Aorta (tissue), 5 donors: ENCODE measurements around the gene PLAC9. TPM values are rescaled to one million over a fixed set of nuclear protein-coding genes. Genes with fewer than 3 reads are reported as not detected.

Source experiments
- ATAC-seq: fragments of 200-7000 bp; cut with Tn5 transposase; one replicate; pipeline ENCODE4 v1.9.1; 2022; ENCODE audit warnings: moderate library complexity; ENCODE audit not compliant: low FRiP score
- DNase-seq, 2 donors: peaks; one replicate each; pipeline ENCODE4 v3.0.0-alpha.2; 2020
- H3K27ac ChIP-seq, 2 donors: one replicate each; pipeline ENCODE4 v1.5.1; 2013; ENCODE audit warnings: low read length in 2 of 2, mild to moderate bottlenecking in 2 of 2, moderate library complexity in 2 of 2, control low read depth in 1 of 2, inconsistent platforms in 1 of 2, low read depth in 1 of 2
- H3K27me3 ChIP-seq, 2 donors: one replicate each; pipeline ENCODE4 v1.6.1; 2013; ENCODE audit warnings: control low read depth in 1 of 2, low read length in 1 of 2, mild to moderate bottlenecking in 1 of 2, moderate library complexity in 1 of 2; ENCODE audit not compliant: insufficient read depth in 2 of 2, control insufficient read depth in 1 of 2
- H3K36me3 ChIP-seq, 2 donors: one replicate each; pipeline ENCODE4 v1.6.1; 2013; ENCODE audit warnings: control low read depth in 1 of 2, low read length in 1 of 2, mild to moderate bottlenecking in 1 of 2; ENCODE audit not compliant: insufficient read depth in 2 of 2, control insufficient read depth in 1 of 2
- H3K4me1 ChIP-seq, 2 donors: one replicate each; pipeline ENCODE4 v1.6.1; 2013; ENCODE audit warnings: low read length in 2 of 2, control low read depth in 1 of 2, mild to moderate bottlenecking in 1 of 2, moderate library complexity in 1 of 2; ENCODE audit not compliant: insufficient read depth in 2 of 2, control insufficient read depth in 1 of 2
- H3K4me3 ChIP-seq, 2 donors: one replicate each; pipeline ENCODE4 v1.5.1; 2013; ENCODE audit warnings: low read length in 2 of 2, control low read depth in 1 of 2, mild to moderate bottlenecking in 1 of 2
- H3K9me3 ChIP-seq: one replicate; pipeline ENCODE4 v1.6.1; 2013; ENCODE audit warnings: mild to moderate bottlenecking, low read length; ENCODE audit not compliant: control insufficient read depth
- WGBS, 2 donors: extraction: QIAGEN DNeasy Blood & Tissue Kit; methylation state at CpG; one replicate each; pipeline ENCODE4 v1.1.7; 2013; 5-methylcytosine and 5-hydroxymethylcytosine counted together
- intact Hi-C, 2 donors: fragments of 100-400 bp; cut with DNase I; formaldehyde crosslinking; loops; one replicate each; pipeline versions ENCODE4 v1.14.2 to v1.15.0; 2022
- polyA plus RNA-seq, 2 donors: library from polyadenylated mRNA; stranded (reverse); fragments of 200-250 nt; gene quantifications; one replicate each; pipeline ENCODE4 v1.2.3, GENCODE V29; 2013
- total RNA-seq, 2 donors: library from RNA; stranded (reverse); fragmentation: NEBNext Ultra II Directional; extraction: Animal tissue kit (Norgen Biotek cat#: 25700); gene quantifications; one replicate each; pipeline ENCODE4 v1.2.1, GENCODE V29; 2021
- donor health status: healthy with polysubstance abuse.
- donor health status: Bipolar disorder and iron deficiency.
- donor health status: DM: no; HTN: no; CAD: no.
- donor health status: DM: no; HTN: no; CAD: no.
- donor health status: DM: yes; HTN: yes; CAD: no.

The PLAC9 gene
- total and polyA plus RNA-seq, 4 donors, result 37.7 to 166 (median 92.7) TPM

GRCh38 chr10:80159166-80159873 lies 26.8 kb downstream of the PLAC9 start:
- Histone ChIP-seq H3K4me3 (no peak overlapping the region), H3K27ac (peak overlapping the region; percentile 16 to 96), H3K36me3 (peaks cover 0 to 5% of the 10 kb centered on the region in 2 donors), H3K9me3 (no peaks in the 10 kb centered on the region), H3K27me3 (no peaks in the 10 kb centered on the region), H3K4me1 (peaks cover 11 to 15% of the 10 kb centered on the region in 2 donors)
- peak; percentile 17 to 31 for DNase-seq
- intact Hi-C loops, result loop anchor here in 1 of 2 donors (2.0 kb wide), 1 partner anchor 45 kb away; the partner anchor contains the start of gene ANXA11
- WGBS, 2 donors, result 79 to 82% methylated on average over 9 of the region's 9 CpGs
- no peak for ATAC-seq

GRCh38 chr10:80160361-80161320 lies 28.1 kb downstream of the PLAC9 start:
- Histone ChIP-seq H3K9me3 (no peaks in the 10 kb centered on the region), H3K4me3 (no peak overlapping the region), H3K27me3 (no peaks in the 10 kb centered on the region), H3K36me3 (peaks cover 0 to 5% of the 10 kb centered on the region in 2 donors), H3K27ac (no peak overlapping the region), H3K4me1 (peaks cover 9 to 14% of the 10 kb centered on the region in 2 donors)
- WGBS, 2 donors, result 91 to 95% methylated on average over 17 of the region's 17 CpGs
- DNase-seq, result peak; percentile 38 to 71
- intact Hi-C loops, result no loop called here
- ATAC-seq, result no peak

GRCh38 chr10:80161321-80162083 lies 29.0 kb downstream of the PLAC9 start:
- intact Hi-C loops, result no loop called here
- Histone ChIP-seq H3K36me3 (peaks cover 0 to 5% of the 10 kb centered on the region in 2 donors), H3K27me3 (no peaks in the 10 kb centered on the region), H3K4me3 (no peak overlapping the region), H3K27ac (no peak overlapping the region), H3K4me1 (peaks cover 5 to 7% of the 10 kb centered on the region in 2 donors), H3K9me3 (no peaks in the 10 kb centered on the region)
- WGBS, 2 donors, result 81 to 83% methylated on average over 21 of the region's 21 CpGs
- DNase-seq, result peak; percentile 44 to 61
- ATAC-seq, result no peak

GRCh38 chr10:80163741-80164341 lies 31.3 kb downstream of the PLAC9 start:
- intact Hi-C loops, result loop anchor here in 1 of 2 donors (2.0 kb wide), 1 partner anchor 33 kb away; no protein-coding TSS in a partner anchor
- no peaks in the 10 kb centered on the region for H3K27me3 ChIP-seq
- no peak overlapping the region for H3K4me3 ChIP-seq
- 81 to 88% methylated on average over 8 of the region's 8 CpGs for WGBS, 2 donors
- peaks cover 0 to 1% of the 10 kb centered on the region in 2 donors for H3K36me3 ChIP-seq
- no peak overlapping the region for H3K27ac ChIP-seq
- ATAC-seq, result no peak
- H3K4me1 ChIP-seq, result peaks cover 7 to 9% of the 10 kb centered on the region in 2 donors
- no peaks in the 10 kb centered on the region for H3K9me3 ChIP-seq
- peak; percentile 61 to 77 for DNase-seq

- Histone ChIP-seq H3K4me3 (no peak overlapping the region), H3K9me3 (no peaks in the 10 kb centered on the region), H3K27ac (peak overlapping the region in 1 of 2 donors; percentile 1), H3K4me1 (peaks cover 7 to 8% of the 10 kb centered on the region in 2 donors), H3K27me3 (no peaks in the 10 kb centered on the region), H3K36me3 (peaks cover 0 to 1% of the 10 kb centered on the region in 2 donors)
- ATAC-seq, result no peak
- intact Hi-C loops, result loop anchor here in 1 of 2 donors (2.0 kb wide), 1 partner anchor 32 kb away; no protein-coding TSS in a partner anchor
- DNase-seq, result peak; percentile 11 to 27
- WGBS, 2 donors, result 94% methylated on average over 7 of the region's 7 CpGs
Measured at GRCh38 chr10:80164596-80164995, 32.1 kb downstream of the PLAC9 start.

GRCh38 chr10:80165173-80165572 lies 32.6 kb downstream of the PLAC9 start:
- peaks cover 7 to 8% of the 10 kb centered on the region in 2 donors for H3K4me1 ChIP-seq
- intact Hi-C loops, result loop anchor here in 1 of 2 donors (2.0 kb wide), 1 partner anchor 32 kb away; no protein-coding TSS in a partner anchor

GRCh38 chr10:80166581-80167470 lies 34.3 kb downstream of the PLAC9 start:
- no peak overlapping the region for H3K4me3 ChIP-seq
- H3K36me3 ChIP-seq, result peaks cover 0 to 1% of the 10 kb centered on the region in 2 donors
- no peak for ATAC-seq
- no peaks in the 10 kb centered on the region for H3K27me3 ChIP-seq
- WGBS, 2 donors, result 89 to 92% methylated on average over 28 of the region's 28 CpGs
- intact Hi-C loops, result no loop called here
- DNase-seq, result peak in 1 of 2 donors; percentile 75
- H3K9me3 ChIP-seq, result no peaks in the 10 kb centered on the region
- peaks cover 7 to 8% of the 10 kb centered on the region in 2 donors for H3K4me1 ChIP-seq
- H3K27ac ChIP-seq, result peak overlapping the region in 1 of 2 donors; percentile 87

More at GRCh38 chr10:80165173-80165572, 32.6 kb downstream of the PLAC9 start:
- H3K4me3 ChIP-seq, result no peak overlapping the region
- 73 to 74% methylated on average over 7 of the region's 7 CpGs for WGBS, 2 donors
- H3K9me3 ChIP-seq, result no peaks in the 10 kb centered on the region
- no peaks in the 10 kb centered on the region for H3K27me3 ChIP-seq
- DNase-seq, result peak; percentile 57 to 71
- no peak for ATAC-seq
- no peak overlapping the region for H3K27ac ChIP-seq
- peaks cover 0 to 1% of the 10 kb centered on the region in 2 donors for H3K36me3 ChIP-seq
